HCT116 (cell line): ENCODE measurements around the gene NR6A1. TPM values are rescaled to one million over a fixed set of nuclear protein-coding genes. Genes with fewer than 3 reads are reported as not detected.

Experiments used
- ATAC-seq: fragments of 200-7000 bp; cut with Tn5 transposase; 2 replicates; pipeline ENCODE4 v1.9.1; 2020; ENCODE audit warnings: mild to moderate bottlenecking, moderate library complexity
- BruUV-seq: library from RNA; stranded (reverse); fragments of 400-500 nt; replicated peaks from 2 replicates; lab custom pipeline; 2021; lab: Mats Ljungman, UMichigan
- CTCF ChIA-PET: fragments of 300-600 bp; sonication (Branson Sonifier 250); formaldehyde crosslinking; loops from one replicate; lab custom pipeline; 2021; ENCODE audit warnings: antibody characterized with exemption; lab: Charles Lee
- POLR2A ChIA-PET: fragments of 300-600, 350-600 bp; sonication (Branson Sonifier 250); formaldehyde crosslinking; loops from one replicate; lab custom pipeline; 2021; ENCODE audit warnings: antibody characterized with exemption; lab: Charles Lee
- RAD21 ChIA-PET, 2 experiments: fragments of 300-600 bp; sonication (Branson Sonifier 250); formaldehyde crosslinking; loops; one replicate each; lab custom pipeline; 2023; ENCODE audit warnings: low total read pairs in 2 of 2; ENCODE audit not compliant: uncharacterized antibody in 2 of 2, unreplicated experiment in 2 of 2, low non-redundant PET in 1 of 2; lab: Charles Lee
- DNase-seq: peaks from one replicate; pipeline ENCODE4 v3.0.0-alpha.2; 2010; ENCODE audit warnings: low read depth, low spot score
- H2AFZ ChIP-seq: fragments of 200-600 bp; shearing (Covaris generic), sonication (generic); 2 replicates; pipeline ENCODE4 v1.6.1; 2017; ENCODE audit warnings: low read depth, mixed run types, mixed read lengths, antibody characterized with exemption, low read length; ENCODE audit not compliant: poor library complexity, severe bottlenecking
- H3K27ac ChIP-seq: 2 replicates; pipeline ENCODE4 v1.5.1; 2012; ENCODE audit warnings: low read depth, low read length
- H3K27me3 ChIP-seq: fragments of 200-600 bp; sonication (generic); 2 replicates; pipeline ENCODE4 v1.6.1; 2016; ENCODE audit warnings: mixed run types, low read length, mixed read lengths; ENCODE audit not compliant: insufficient read depth
- H3K36me3 ChIP-seq, 2 experiments: fragments of 200-500 bp in 1 of 2; fragments of 200-600 bp in 1 of 2; sonication (Bioruptor generic) in 1 of 2; sonication (generic) in 1 of 2; 2 replicates each; pipeline versions ENCODE4 v1.5.1 to v1.6.1; 2014 to 2016; ENCODE audit warnings: low read length in 2 of 2, inconsistent platforms in 1 of 2, mixed read lengths in 1 of 2, mixed run types in 1 of 2; ENCODE audit not compliant: insufficient read depth in 2 of 2, control insufficient read depth in 1 of 2
- H3K4me1 ChIP-seq, 2 experiments: fragments of 200-600 bp in 1 of 2; sonication (generic) in 1 of 2; 2 replicates each; pipeline versions ENCODE4 v1.5.1 to v1.6.1; 2012 to 2017; ENCODE audit warnings: low read length in 2 of 2, inconsistent platforms in 1 of 2, mild to moderate bottlenecking in 1 of 2, mixed read lengths in 1 of 2, mixed run types in 1 of 2, moderate library complexity in 1 of 2; ENCODE audit not compliant: insufficient read depth in 2 of 2, control insufficient read depth in 1 of 2
- H3K4me2 ChIP-seq: fragments of 200-600 bp; sonication (generic); 2 replicates; pipeline ENCODE4 v1.6.1; 2017; ENCODE audit warnings: mixed run types, low read length, mixed read lengths
- H3K4me3 ChIP-seq, 2 experiments: fragments of 200-600 bp in 1 of 2; sonication (generic) in 1 of 2; replicated peaks in 1 of 2; 2 replicates each; pipeline ENCODE4 v1.5.1; 2011 to 2016; ENCODE audit warnings: low read length in 2 of 2, control low read depth in 1 of 2, low read depth in 1 of 2, mild to moderate bottlenecking in 1 of 2, mixed read lengths in 1 of 2, mixed run types in 1 of 2
- H3K79me2 ChIP-seq: fragments of 200-600 bp; sonication (generic); 2 replicates; pipeline ENCODE4 v1.6.1; 2017; ENCODE audit warnings: mild to moderate bottlenecking, mixed run types, low read length, moderate library complexity, mixed read lengths; ENCODE audit not compliant: insufficient read depth
- H3K9ac ChIP-seq: fragments of 200-600 bp; sonication (generic); 2 replicates; pipeline ENCODE4 v1.6.1; 2016; ENCODE audit warnings: low read length, mixed read lengths
- H3K9me2 ChIP-seq: fragments of 200-600 bp; sonication (generic), shearing (Covaris generic); 2 replicates; pipeline ENCODE4 v1.6.1; 2017; ENCODE audit warnings: mixed run types, mild to moderate bottlenecking, moderate library complexity; ENCODE audit not compliant: insufficient read depth
- H3K9me3 ChIP-seq, 2 experiments: fragments of 200-500 bp in 1 of 2; fragments of 200-600 bp in 1 of 2; sonication (Bioruptor generic) in 1 of 2; sonication (generic) in 1 of 2; 2 replicates each; pipeline ENCODE4 v1.6.1; 2014 to 2017; ENCODE audit warnings: low read length in 2 of 2, mixed read lengths in 2 of 2, inconsistent platforms in 1 of 2, low read depth in 1 of 2, mild to moderate bottlenecking in 1 of 2, mixed run types in 1 of 2, moderate library complexity in 1 of 2; ENCODE audit not compliant: control insufficient read depth in 1 of 2, insufficient read depth in 1 of 2
- H4K20me1 ChIP-seq: fragments of 200-600 bp; sonication (generic), shearing (Covaris generic); 2 replicates; pipeline ENCODE4 v1.6.1; 2017; ENCODE audit warnings: mixed run types, mild to moderate bottlenecking, moderate library complexity; ENCODE audit not compliant: insufficient read depth
- CBX3 ChIP-seq: IDR thresholded peaks from 2 replicates; pipeline ENCODE4 v1.6.1; 2012; ENCODE audit warnings: low read depth
- CTCF ChIP-seq, 3 experiments: fragments of 200-600 bp in 1 of 3; sonication (generic) in 1 of 3; IDR thresholded peaks in 2 of 3; conservative IDR thresholded peaks in 1 of 3; 2 replicates each; pipeline ENCODE4 v1.5.1; 2012 to 2017; ENCODE audit warnings: low read depth in 2 of 3, low read length in 2 of 3, antibody characterized with exemption in 1 of 3, borderline replicate concordance in 1 of 3, control low read depth in 1 of 3, mild to moderate bottlenecking in 1 of 3, mixed read lengths in 1 of 3, mixed run types in 1 of 3, moderate library complexity in 1 of 3; ENCODE audit not compliant: insufficient read depth in 1 of 3
- EGR1 ChIP-seq: IDR thresholded peaks from 2 replicates; pipeline ENCODE4 v1.6.1; 2012; ENCODE audit warnings: low read depth
- ELF1 ChIP-seq: IDR thresholded peaks from 2 replicates; pipeline ENCODE4 v1.6.1; 2012; ENCODE audit warnings: low read depth, borderline replicate concordance
- EZH2 ChIP-seq: fragments of 200-600 bp; sonication (generic); IDR thresholded peaks from 2 replicates; pipeline ENCODE4 v1.6.1; 2017; ENCODE audit warnings: antibody characterized with exemption, mixed run types
- EZH2phosphoT487 ChIP-seq: fragments of 200-600 bp; IDR thresholded peaks from 2 replicates; pipeline ENCODE4 v1.6.1; 2018; ENCODE audit warnings: antibody characterized with exemption, borderline replicate concordance
- MAX ChIP-seq: IDR thresholded peaks from 2 replicates; pipeline ENCODE4 v1.6.1; 2012
- REST ChIP-seq: IDR thresholded peaks from 2 replicates; pipeline ENCODE4 v1.6.1; 2012; ENCODE audit warnings: low read depth
- SP1 ChIP-seq: IDR thresholded peaks from 2 replicates; pipeline ENCODE4 v1.6.1; 2012; ENCODE audit warnings: low read depth
- SRF ChIP-seq: IDR thresholded peaks from 2 replicates; pipeline ENCODE4 v1.6.1; 2012; ENCODE audit warnings: low read depth
- ZFX ChIP-seq: fragments of 450-650 bp; IDR thresholded peaks from 2 replicates; pipeline ENCODE4 v1.6.1; 2017
- ZNF274 ChIP-seq: fragments of 200-500 bp; sonication (Bioruptor generic); IDR thresholded peaks from 2 replicates; pipeline ENCODE4 v1.6.1; 2014; ENCODE audit warnings: mild to moderate bottlenecking, low read depth, low read length, inconsistent platforms
- intact Hi-C: fragments of 100-400 bp; cut with micrococcal nuclease; formaldehyde crosslinking; loops from 2 replicates; pipeline ENCODE4 v1.10.0; 2022
- total RNA-seq: library from RNA; stranded (reverse); gene quantifications from one replicate; pipeline ENCODE4 v1.2.1, GENCODE V29; 2021; ENCODE audit not compliant: unreplicated experiment
- TF ChIP-seq, protein P1 (sequence below): IDR thresholded peaks from 2 replicates; pipeline ENCODE4 v1.6.1; 2011; ENCODE audit warnings: mild to moderate bottlenecking, low read length, moderate library complexity; ENCODE audit not compliant: insufficient replicate concordance; ENCODE audit errors: extremely low read depth
- TF ChIP-seq, protein P2 (sequence below): IDR thresholded peaks from 2 replicates; pipeline ENCODE4 v1.6.1; 2012

NR6A1 gene
- total RNA-seq, 1 experiment from 2014 or later: 9.9 TPM

- TF ChIP-seq, protein P1, sequence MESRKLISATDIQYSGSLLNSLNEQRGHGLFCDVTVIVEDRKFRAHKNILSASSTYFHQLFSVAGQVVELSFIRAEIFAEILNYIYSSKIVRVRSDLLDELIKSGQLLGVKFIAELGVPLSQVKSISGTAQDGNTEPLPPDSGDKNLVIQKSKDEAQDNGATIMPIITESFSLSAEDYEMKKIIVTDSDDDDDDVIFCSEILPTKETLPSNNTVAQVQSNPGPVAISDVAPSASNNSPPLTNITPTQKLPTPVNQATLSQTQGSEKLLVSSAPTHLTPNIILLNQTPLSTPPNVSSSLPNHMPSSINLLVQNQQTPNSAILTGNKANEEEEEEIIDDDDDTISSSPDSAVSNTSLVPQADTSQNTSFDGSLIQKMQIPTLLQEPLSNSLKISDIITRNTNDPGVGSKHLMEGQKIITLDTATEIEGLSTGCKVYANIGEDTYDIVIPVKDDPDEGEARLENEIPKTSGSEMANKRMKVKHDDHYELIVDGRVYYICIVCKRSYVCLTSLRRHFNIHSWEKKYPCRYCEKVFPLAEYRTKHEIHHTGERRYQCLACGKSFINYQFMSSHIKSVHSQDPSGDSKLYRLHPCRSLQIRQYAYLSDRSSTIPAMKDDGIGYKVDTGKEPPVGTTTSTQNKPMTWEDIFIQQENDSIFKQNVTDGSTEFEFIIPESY: no peak
- no peak for TF ChIP-seq ZFX
These were observed 155.9 kb downstream of the NR6A1 start (continued) for GRCh38 chr9:124615100-124615742.

DNA sequence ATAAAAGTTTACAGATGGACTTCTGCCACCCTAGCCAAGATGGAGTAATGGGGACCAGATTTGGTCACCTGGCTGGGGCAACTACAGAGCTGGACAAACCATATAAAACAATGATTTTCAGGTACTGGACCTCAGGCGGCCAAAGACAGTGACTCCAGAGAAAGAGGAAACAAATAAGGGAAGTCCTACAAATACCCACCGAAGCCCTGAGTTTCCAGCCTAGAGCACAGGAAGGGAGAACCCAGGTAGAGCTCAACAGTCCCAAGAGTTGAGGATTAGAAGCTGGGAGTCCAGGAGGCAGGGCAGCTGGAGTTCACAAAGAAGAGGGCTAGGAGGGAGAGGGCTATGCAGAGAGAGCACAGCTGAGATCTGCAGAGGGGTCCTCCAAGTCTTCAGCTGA lies 157.3 kb downstream of the NR6A1 start:
- Histone ChIP-seq H3K4me2 (no peak overlapping the region), H3K9ac (no peak overlapping the region), H3K79me2 (peaks cover 13% of the 10 kb centered on the region; the same call in 1 of the 2 replicates), H3K9me3 (no peaks in the 10 kb centered on the region), H4K20me1 (no peaks in the 10 kb centered on the region), H3K4me3 (no peak overlapping the region), H3K27ac (no peak overlapping the region), H3K4me1 (peaks cover 32 to 42% of the 10 kb centered on the region in 2 experiments), H3K9me2 (no peaks in the 10 kb centered on the region), H3K27me3 (no peaks in the 10 kb centered on the region), H3K36me3 (no peaks in the 10 kb centered on the region), H2AFZ (no peak overlapping the region)
- intact Hi-C loops: no loop called here
- ATAC-seq: no peak
- RAD21 ChIA-PET: no interaction called here
- CTCF ChIA-PET: no interaction called here
- BruUV-seq: no TSS peak
- no peak for DNase-seq
- POLR2A ChIA-PET: no interaction called here
- TF ChIP-seq CBX3 (no peak), EZH2 (no peak), EGR1 (no peak), MAX (no peak), SP1 (no peak), REST (no peak), CTCF (IDR thresholded peaks at IDR 0.05 in 2 of 3, conservative IDR thresholded peaks at IDR 0.05 in 1 of 3; ENCODE audit: borderline replicate concordance in 1 of 3, insufficient read depth in 1 of 3, low read depth in 2 of 3, low read length in 2 of 3) (no peak), SRF (no peak), ELF1 (no peak), EZH2phosphoT487 (no peak), ZNF274 (no peak)
- TF ChIP-seq, protein P2, sequence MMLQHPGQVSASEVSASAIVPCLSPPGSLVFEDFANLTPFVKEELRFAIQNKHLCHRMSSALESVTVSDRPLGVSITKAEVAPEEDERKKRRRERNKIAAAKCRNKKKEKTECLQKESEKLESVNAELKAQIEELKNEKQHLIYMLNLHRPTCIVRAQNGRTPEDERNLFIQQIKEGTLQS: no peak
- TF ChIP-seq, protein P1: no peak
